ENCODE results near the gene GLUL. TPM values are rescaled to one million over a fixed set of nuclear protein-coding genes. Genes with fewer than 3 reads are reported as not detected.

Gene GLUL
- total and polyA plus RNA-seq, 4 donors: 306 to 1,177 (median 723) TPM

GRCh38 chr1:182338806-182339370, 52.7 kb downstream of the GLUL start:
- no peak for TF ChIP-seq SP1 (IDR thresholded peaks at IDR 0.05)
- Histone ChIP-seq H3K4me3 (ENCODE audit: low read depth in 1 of 3, low read length in 3 of 3) (no peak overlapping the region), H3K36me3 (ENCODE audit: control insufficient read depth in 4 of 4, insufficient read depth in 3 of 4, low read depth in 1 of 4, low read length in 3 of 4) (no peaks in the 10 kb centered on the region), H3K4me1 (ENCODE audit: control insufficient read depth in 4 of 4, insufficient read depth in 4 of 4, low read length in 3 of 4) (no peaks in the 10 kb centered on the region), H3K9me3 (ENCODE audit: control insufficient read depth in 4 of 4, low read length in 3 of 4) (no peaks in the 10 kb centered on the region), H3K9ac (ENCODE audit: low read depth in 1 of 2, low read length in 2 of 2) (no peak overlapping the region), H3K27me3 (ENCODE audit: control insufficient read depth in 4 of 4, insufficient read depth in 4 of 4, low read length in 3 of 4) (no peaks in the 10 kb centered on the region), H3K27ac (ENCODE audit: low read depth in 1 of 2, low read length in 2 of 2) (no peak overlapping the region)
- no peak for DNase-seq (ENCODE audit: low spot score)
- 95% methylated on average over 13 of the region's 13 CpGs for WGBS

- no peak overlapping the region for H3K9ac ChIP-seq (ENCODE audit: low read depth in 1 of 2, low read length in 2 of 2)
- no peak for DNase-seq (ENCODE audit: low spot score)
- H3K4me3 ChIP-seq (ENCODE audit: low read depth in 1 of 3, low read length in 3 of 3): no peak overlapping the region
- 78% methylated on average over 10 of the region's 10 CpGs for WGBS
- TF ChIP-seq RAD21 (IDR thresholded peaks at IDR 0.05) (no peak), CTCF (IDR thresholded peaks at IDR 0.05; ENCODE audit: low read depth, low read length, missing input control) (no peak), ZBTB33 (IDR thresholded peaks at IDR 0.05) (no peak), FOXA2 (IDR thresholded peaks at IDR 0.05) (no peak), NR2F2 (IDR thresholded peaks at IDR 0.05) (peak; percentile 25)
- TF ChIP-seq, protein P1, sequence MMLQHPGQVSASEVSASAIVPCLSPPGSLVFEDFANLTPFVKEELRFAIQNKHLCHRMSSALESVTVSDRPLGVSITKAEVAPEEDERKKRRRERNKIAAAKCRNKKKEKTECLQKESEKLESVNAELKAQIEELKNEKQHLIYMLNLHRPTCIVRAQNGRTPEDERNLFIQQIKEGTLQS (IDR thresholded peaks at IDR 0.05): no peak
- no peak overlapping the region for H3K27ac ChIP-seq (ENCODE audit: low read depth in 1 of 2, low read length in 2 of 2)
- no peaks in the 10 kb centered on the region for H3K36me3 ChIP-seq (ENCODE audit: control insufficient read depth in 4 of 4, insufficient read depth in 3 of 4, low read depth in 1 of 4, low read length in 3 of 4)
- H3K4me1 ChIP-seq (ENCODE audit: control insufficient read depth in 4 of 4, insufficient read depth in 4 of 4, low read length in 3 of 4): no peaks in the 10 kb centered on the region
- H3K27me3 ChIP-seq (ENCODE audit: control insufficient read depth in 4 of 4, insufficient read depth in 4 of 4, low read length in 3 of 4): no peaks in the 10 kb centered on the region
- H3K9me3 ChIP-seq (ENCODE audit: control insufficient read depth in 4 of 4, low read length in 3 of 4): no peaks in the 10 kb centered on the region
These were observed 53.6 kb downstream of the GLUL start for GRCh38 chr1:182337736-182338571.

- DNase-seq (ENCODE audit: low spot score): no peak
- Histone ChIP-seq H3K27me3 (ENCODE audit: control insufficient read depth in 4 of 4, insufficient read depth in 4 of 4, low read length in 3 of 4) (no peaks in the 10 kb centered on the region), H3K4me1 (ENCODE audit: control insufficient read depth in 4 of 4, insufficient read depth in 4 of 4, low read length in 3 of 4) (no peaks in the 10 kb centered on the region), H3K36me3 (ENCODE audit: control insufficient read depth in 4 of 4, insufficient read depth in 3 of 4, low read depth in 1 of 4, low read length in 3 of 4) (no peaks in the 10 kb centered on the region), H3K4me3 (ENCODE audit: low read depth in 1 of 3, low read length in 3 of 3) (no peak overlapping the region), H3K27ac (ENCODE audit: low read depth in 1 of 2, low read length in 2 of 2) (no peak overlapping the region), H3K9me3 (ENCODE audit: control insufficient read depth in 4 of 4, low read length in 3 of 4) (no peaks in the 10 kb centered on the region), H3K9ac (ENCODE audit: low read depth in 1 of 2, low read length in 2 of 2) (no peak overlapping the region)
- WGBS: 76% methylated on average over 16 of the region's 16 CpGs
- TF ChIP-seq YY1 (IDR thresholded peaks at IDR 0.05) (no peak), RAD21 (IDR thresholded peaks at IDR 0.05) (no peak), SP1 (IDR thresholded peaks at IDR 0.05) (no peak), RXRA (IDR thresholded peaks at IDR 0.05) (no peak), HNF4G (IDR thresholded peaks at IDR 0.05) (no peak), FOXA2 (IDR thresholded peaks at IDR 0.05) (no peak), FOXA1 (IDR thresholded peaks at IDR 0.05) (no peak), GABPA (IDR thresholded peaks at IDR 0.05 in 1 of 2, conservative IDR thresholded peaks at IDR 0.05 in 1 of 2) (no peak), CTCF (IDR thresholded peaks at IDR 0.05; ENCODE audit: low read depth, low read length, missing input control) (no peak)
- TF ChIP-seq, protein P2, sequence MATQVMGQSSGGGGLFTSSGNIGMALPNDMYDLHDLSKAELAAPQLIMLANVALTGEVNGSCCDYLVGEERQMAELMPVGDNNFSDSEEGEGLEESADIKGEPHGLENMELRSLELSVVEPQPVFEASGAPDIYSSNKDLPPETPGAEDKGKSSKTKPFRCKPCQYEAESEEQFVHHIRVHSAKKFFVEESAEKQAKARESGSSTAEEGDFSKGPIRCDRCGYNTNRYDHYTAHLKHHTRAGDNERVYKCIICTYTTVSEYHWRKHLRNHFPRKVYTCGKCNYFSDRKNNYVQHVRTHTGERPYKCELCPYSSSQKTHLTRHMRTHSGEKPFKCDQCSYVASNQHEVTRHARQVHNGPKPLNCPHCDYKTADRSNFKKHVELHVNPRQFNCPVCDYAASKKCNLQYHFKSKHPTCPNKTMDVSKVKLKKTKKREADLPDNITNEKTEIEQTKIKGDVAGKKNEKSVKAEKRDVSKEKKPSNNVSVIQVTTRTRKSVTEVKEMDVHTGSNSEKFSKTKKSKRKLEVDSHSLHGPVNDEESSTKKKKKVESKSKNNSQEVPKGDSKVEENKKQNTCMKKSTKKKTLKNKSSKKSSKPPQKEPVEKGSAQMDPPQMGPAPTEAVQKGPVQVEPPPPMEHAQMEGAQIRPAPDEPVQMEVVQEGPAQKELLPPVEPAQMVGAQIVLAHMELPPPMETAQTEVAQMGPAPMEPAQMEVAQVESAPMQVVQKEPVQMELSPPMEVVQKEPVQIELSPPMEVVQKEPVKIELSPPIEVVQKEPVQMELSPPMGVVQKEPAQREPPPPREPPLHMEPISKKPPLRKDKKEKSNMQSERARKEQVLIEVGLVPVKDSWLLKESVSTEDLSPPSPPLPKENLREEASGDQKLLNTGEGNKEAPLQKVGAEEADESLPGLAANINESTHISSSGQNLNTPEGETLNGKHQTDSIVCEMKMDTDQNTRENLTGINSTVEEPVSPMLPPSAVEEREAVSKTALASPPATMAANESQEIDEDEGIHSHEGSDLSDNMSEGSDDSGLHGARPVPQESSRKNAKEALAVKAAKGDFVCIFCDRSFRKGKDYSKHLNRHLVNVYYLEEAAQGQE (IDR thresholded peaks at IDR 0.05): no peak
These were observed 55.6 kb downstream of the GLUL start for GRCh38 chr1:182335771-182336566.

All from liver (tissue), 9 donors.